KMS-11 (cell line): ENCODE data around the gene ACKR3.

Source experiments
- H2AFZ ChIP-seq: fragments of 200-600 bp; sonication (generic); 2 replicates; pipeline ENCODE4 v1.6.1; 2016; ENCODE audit warnings: antibody characterized with exemption, mixed run types, low read depth
- H3K27ac ChIP-seq: fragments of 200-600 bp; sonication (generic); 2 replicates; pipeline ENCODE4 v1.6.1; 2016; ENCODE audit warnings: mild to moderate bottlenecking, mixed run types
- H3K27me3 ChIP-seq: fragments of 200-600 bp; sonication (generic); 2 replicates; pipeline ENCODE4 v1.6.1; 2017; ENCODE audit warnings: mild to moderate bottlenecking, low read depth, mixed run types, moderate library complexity; ENCODE audit not compliant: insufficient read depth
- H3K36me3 ChIP-seq: fragments of 200-600 bp; sonication (generic); 2 replicates; pipeline ENCODE4 v1.6.1; 2017; ENCODE audit warnings: mild to moderate bottlenecking, mixed run types; ENCODE audit not compliant: insufficient read depth
- H3K4me1 ChIP-seq: fragments of 200-600 bp; sonication (generic); 2 replicates; pipeline ENCODE4 v1.6.1; 2016; ENCODE audit warnings: mild to moderate bottlenecking, low read depth, mixed run types; ENCODE audit not compliant: poor library complexity, severe bottlenecking
- H3K4me2 ChIP-seq: fragments of 200-600 bp; sonication (generic); 2 replicates; pipeline ENCODE4 v1.7.0; 2016; ENCODE audit warnings: mild to moderate bottlenecking, mixed run types
- H3K4me3 ChIP-seq: fragments of 200-600 bp; sonication (generic); IDR thresholded peaks from 2 replicates; pipeline ENCODE4 v1.6.1; 2017; ENCODE audit warnings: low read depth, low read length, mixed read lengths; ENCODE audit not compliant: insufficient read depth
- H3K79me2 ChIP-seq: fragments of 200-600 bp; sonication (generic); 2 replicates; pipeline ENCODE4 v1.6.1; 2016; ENCODE audit warnings: low read depth, mixed run types; ENCODE audit not compliant: insufficient read depth
- H3K9ac ChIP-seq: fragments of 200-600 bp; sonication (generic); 2 replicates; pipeline ENCODE4 v1.6.1; 2016; ENCODE audit warnings: mild to moderate bottlenecking, mixed run types
- H4K20me1 ChIP-seq: fragments of 200-600 bp; sonication (generic); 2 replicates; pipeline ENCODE4 v1.6.1; 2016; ENCODE audit warnings: mild to moderate bottlenecking, mixed run types; ENCODE audit not compliant: insufficient read depth
- TF ChIP-seq, protein P1 (sequence below): fragments of 200-600 bp; sonication (generic); conservative IDR thresholded peaks from 2 replicates; pipeline ENCODE4 v1.6.1; 2017; ENCODE audit warnings: low read depth, mild to moderate bottlenecking, antibody characterized with exemption, low read length, moderate library complexity, mixed read lengths

ACKR3 gene

DNA sequence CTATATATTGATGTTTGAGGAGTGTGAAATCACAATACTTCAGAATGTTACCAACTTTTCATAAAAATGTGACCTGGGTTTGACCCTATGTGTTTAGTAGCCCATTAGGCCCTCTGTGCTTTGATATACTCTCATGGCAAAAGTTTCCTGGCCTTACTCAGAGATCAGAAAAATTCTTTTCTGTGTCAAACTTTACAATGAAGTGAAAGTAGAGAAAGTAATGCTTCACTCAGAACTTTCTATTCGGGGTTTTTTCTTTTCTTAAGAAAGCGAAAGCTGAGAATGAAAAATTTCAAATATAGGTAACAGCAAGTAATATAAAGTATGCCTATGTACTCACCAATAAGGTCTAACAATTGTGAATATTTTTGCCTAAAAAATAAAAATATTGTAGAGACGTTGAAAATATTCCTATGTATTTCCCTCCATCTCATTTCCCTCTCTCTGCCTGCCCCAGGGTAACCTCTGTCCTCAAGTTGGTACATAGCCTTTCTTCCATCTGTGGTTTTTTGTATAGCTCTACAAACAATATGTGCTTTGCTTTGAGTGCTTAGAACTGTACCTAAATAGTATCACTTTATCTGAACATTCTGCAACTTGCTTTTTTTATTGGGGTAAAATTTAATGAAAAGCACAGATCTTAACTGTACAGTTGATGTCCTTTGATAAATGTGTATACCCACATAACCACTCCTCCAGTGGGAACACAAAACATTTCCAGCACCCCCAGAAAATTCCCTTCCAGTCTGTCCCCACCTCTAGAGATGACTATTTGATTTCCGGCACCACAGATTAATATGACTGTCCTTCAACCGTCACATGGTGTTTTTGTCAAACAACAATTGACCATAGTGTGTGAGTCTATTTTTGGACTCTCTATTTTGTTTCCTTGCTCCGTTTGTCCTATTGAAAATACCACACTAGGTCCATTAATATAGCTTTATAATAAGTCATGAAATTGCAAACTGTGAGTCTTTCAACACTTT, 10.3 kb upstream of the ACKR3 start:
- H3K4me3 ChIP-seq: no peak overlapping the region
- TF ChIP-seq, protein P1, sequence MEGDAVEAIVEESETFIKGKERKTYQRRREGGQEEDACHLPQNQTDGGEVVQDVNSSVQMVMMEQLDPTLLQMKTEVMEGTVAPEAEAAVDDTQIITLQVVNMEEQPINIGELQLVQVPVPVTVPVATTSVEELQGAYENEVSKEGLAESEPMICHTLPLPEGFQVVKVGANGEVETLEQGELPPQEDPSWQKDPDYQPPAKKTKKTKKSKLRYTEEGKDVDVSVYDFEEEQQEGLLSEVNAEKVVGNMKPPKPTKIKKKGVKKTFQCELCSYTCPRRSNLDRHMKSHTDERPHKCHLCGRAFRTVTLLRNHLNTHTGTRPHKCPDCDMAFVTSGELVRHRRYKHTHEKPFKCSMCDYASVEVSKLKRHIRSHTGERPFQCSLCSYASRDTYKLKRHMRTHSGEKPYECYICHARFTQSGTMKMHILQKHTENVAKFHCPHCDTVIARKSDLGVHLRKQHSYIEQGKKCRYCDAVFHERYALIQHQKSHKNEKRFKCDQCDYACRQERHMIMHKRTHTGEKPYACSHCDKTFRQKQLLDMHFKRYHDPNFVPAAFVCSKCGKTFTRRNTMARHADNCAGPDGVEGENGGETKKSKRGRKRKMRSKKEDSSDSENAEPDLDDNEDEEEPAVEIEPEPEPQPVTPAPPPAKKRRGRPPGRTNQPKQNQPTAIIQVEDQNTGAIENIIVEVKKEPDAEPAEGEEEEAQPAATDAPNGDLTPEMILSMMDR: no peak
- H2AFZ ChIP-seq: no peak overlapping the region
- H4K20me1 ChIP-seq: no peaks in the 10 kb centered on the region
- no peaks in the 10 kb centered on the region for H3K27me3 ChIP-seq
- H3K36me3 ChIP-seq: no peaks in the 10 kb centered on the region
- H3K27ac ChIP-seq: no peak overlapping the region
- H3K9ac ChIP-seq: no peak overlapping the region
- H3K4me2 ChIP-seq: no peak overlapping the region
- no peaks in the 10 kb centered on the region for H3K4me1 ChIP-seq
- no peaks in the 10 kb centered on the region for H3K79me2 ChIP-seq

DNA sequence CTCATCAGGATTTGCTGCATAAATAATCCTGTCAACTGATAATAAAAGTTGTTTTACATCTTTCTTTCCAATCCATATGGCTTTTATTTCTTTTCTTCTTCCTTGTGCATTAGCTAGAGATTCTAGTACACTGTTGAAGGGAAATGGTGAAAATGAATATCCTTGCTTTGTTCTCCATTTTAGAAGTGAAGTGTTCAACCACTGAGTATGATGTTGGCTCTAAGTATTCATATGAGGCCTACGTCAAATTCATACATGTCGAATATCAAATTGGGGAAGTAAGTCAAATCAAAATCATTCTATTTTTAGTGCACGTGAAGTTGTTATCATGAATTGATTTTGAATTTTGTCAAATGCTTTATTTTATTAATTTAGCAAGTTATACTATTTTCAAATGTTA, 7.8 kb upstream of the ACKR3 start:
- Histone ChIP-seq H2AFZ (no peak overlapping the region), H3K4me3 (no peak overlapping the region), H3K9ac (no peak overlapping the region), H3K4me2 (no peak overlapping the region), H4K20me1 (no peaks in the 10 kb centered on the region), H3K27me3 (no peaks in the 10 kb centered on the region), H3K79me2 (no peaks in the 10 kb centered on the region), H3K36me3 (no peaks in the 10 kb centered on the region), H3K4me1 (no peaks in the 10 kb centered on the region), H3K27ac (no peak overlapping the region)
- TF ChIP-seq, protein P1: no peak

GRCh38 chr2:236562434-236562833, 7.2 kb upstream of the ACKR3 start:
- no peak overlapping the region for H3K4me3 ChIP-seq
- no peak overlapping the region for H3K27ac ChIP-seq
- H2AFZ ChIP-seq: no peak overlapping the region
- TF ChIP-seq, protein P1: peak; percentile 50; the same call in 1 of the 2 replicates
- no peaks in the 10 kb centered on the region for H3K27me3 ChIP-seq
- H3K9ac ChIP-seq: no peak overlapping the region
- no peak overlapping the region for H3K4me2 ChIP-seq
- no peaks in the 10 kb centered on the region for H3K4me1 ChIP-seq
- no peaks in the 10 kb centered on the region for H3K36me3 ChIP-seq
- H4K20me1 ChIP-seq: no peaks in the 10 kb centered on the region
- H3K79me2 ChIP-seq: no peaks in the 10 kb centered on the region

DNA sequence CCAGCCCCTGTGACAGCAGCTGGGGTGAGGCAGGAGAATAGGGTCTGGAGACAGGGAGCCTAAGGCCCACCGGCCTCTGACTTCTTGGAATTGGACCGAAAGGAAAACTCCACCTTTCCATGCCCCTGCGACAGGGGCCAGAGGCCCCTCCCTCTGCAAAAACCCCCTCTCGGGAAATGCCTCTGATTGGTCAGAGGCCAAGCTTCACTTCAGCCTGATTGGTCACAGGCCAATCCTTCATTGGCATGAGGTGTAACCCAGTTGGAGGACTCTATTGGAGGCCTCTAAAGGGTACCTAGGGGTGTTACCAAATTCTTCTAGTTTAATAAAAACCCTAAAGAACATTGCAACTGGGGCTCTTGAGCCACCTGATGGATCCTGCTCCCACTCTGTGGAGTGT, 5.7 kb upstream of the ACKR3 start:
- H3K36me3 ChIP-seq: no peaks in the 10 kb centered on the region
- H2AFZ ChIP-seq: no peak overlapping the region
- TF ChIP-seq, protein P1: no peak
- no peaks in the 10 kb centered on the region for H3K79me2 ChIP-seq
- H3K27ac ChIP-seq: no peak overlapping the region
- no peak overlapping the region for H3K4me3 ChIP-seq
- H4K20me1 ChIP-seq: no peaks in the 10 kb centered on the region
- peaks cover 5% of the 10 kb centered on the region for H3K4me1 ChIP-seq
- H3K9ac ChIP-seq: no peak overlapping the region
- no peaks in the 10 kb centered on the region; the same call in 1 of the 2 replicates for H3K27me3 ChIP-seq
- no peak overlapping the region for H3K4me2 ChIP-seq
